Mesendoderm (in vitro differentiated cells): ENCODE data around the gene PRPF31.

Experiments
- DNase-seq: peaks from one replicate; pipeline ENCODE4 v3.0.0; 2013
- H2AK5ac ChIP-seq: 2 replicates; pipeline ENCODE4 v1.6.1; 2013; ENCODE audit warnings: low read length, inconsistent platforms
- H2BK120ac ChIP-seq: 2 replicates; pipeline ENCODE4 v1.6.1; 2013; ENCODE audit warnings: low read depth, mild to moderate bottlenecking, low read length, moderate library complexity, mixed read lengths
- H2BK15ac ChIP-seq: replicated peaks from 2 replicates; pipeline ENCODE4 v1.6.1; 2013; ENCODE audit warnings: low read depth, mild to moderate bottlenecking, moderate library complexity
- H2BK5ac ChIP-seq: 2 replicates; pipeline ENCODE4 v1.6.1; 2013; ENCODE audit warnings: low read length, inconsistent platforms
- H3K18ac ChIP-seq: 2 replicates; pipeline ENCODE4 v1.6.1; 2013; ENCODE audit warnings: mild to moderate bottlenecking, low read length, mixed read lengths
- H3K23ac ChIP-seq: one replicate; pipeline ENCODE4 v1.6.1; 2013; ENCODE audit warnings: low read length
- H3K27ac ChIP-seq: 2 replicates; pipeline ENCODE4 v1.5.1; 2013; ENCODE audit warnings: low read depth, mild to moderate bottlenecking, inconsistent platforms, low read length, moderate library complexity
- H3K27me3 ChIP-seq: 2 replicates; pipeline ENCODE4 v1.6.1; 2013; ENCODE audit warnings: low read length, control low read depth, mild to moderate bottlenecking, inconsistent platforms; ENCODE audit not compliant: insufficient read depth, poor library complexity
- H3K36me3 ChIP-seq: 2 replicates; pipeline ENCODE4 v1.6.1; 2013; ENCODE audit warnings: low read length, inconsistent platforms; ENCODE audit not compliant: control insufficient read depth, insufficient read depth
- H3K4ac ChIP-seq: one replicate; pipeline ENCODE4 v1.6.1; 2013; ENCODE audit warnings: low read depth, mild to moderate bottlenecking, low read length, moderate library complexity
- H3K4me1 ChIP-seq: 2 replicates; pipeline ENCODE4 v1.6.1; 2013; ENCODE audit warnings: low read depth, low read length, inconsistent platforms; ENCODE audit not compliant: control insufficient read depth
- H3K4me2 ChIP-seq: 2 replicates; pipeline ENCODE4 v1.6.1; 2013; ENCODE audit warnings: low read length
- H3K4me3 ChIP-seq: 2 replicates; pipeline ENCODE4 v1.5.1; 2013; ENCODE audit warnings: mild to moderate bottlenecking, low read length
- H3K56ac ChIP-seq: one replicate; pipeline ENCODE4 v1.6.1; 2013; ENCODE audit warnings: low read length
- H3K79me1 ChIP-seq: 2 replicates; pipeline ENCODE4 v1.6.1; 2013; ENCODE audit warnings: low read length, inconsistent platforms
- H3K79me2 ChIP-seq: 2 replicates; pipeline ENCODE4 v1.6.1; 2013; ENCODE audit warnings: mild to moderate bottlenecking, low read length; ENCODE audit not compliant: control insufficient read depth, insufficient read depth
- H3K9ac ChIP-seq: 2 replicates; pipeline ENCODE4 v1.6.1; 2013; ENCODE audit warnings: low read length, inconsistent platforms
- H4K5ac ChIP-seq: one replicate; pipeline ENCODE4 v1.6.1; 2013; ENCODE audit warnings: low read length
- H4K8ac ChIP-seq: one replicate; pipeline ENCODE4 v1.6.1; 2013; ENCODE audit warnings: low read depth, mild to moderate bottlenecking, control low read depth, low read length, moderate library complexity
- WGBS: extraction: QIAGEN DNeasy Blood & Tissue Kit; methylation state at CpG from one replicate; pipeline ENCODE4 v1.1.7; 2013; ENCODE audit warnings: low lambda C conversion rate, missing lambda C conversion rate; ENCODE audit not compliant: insufficient coverage; ENCODE audit errors: extremely low coverage; 5-methylcytosine and 5-hydroxymethylcytosine counted together

PRPF31 gene

GRCh38 chr19:54158812-54159351 is 43.3 kb downstream of the PRPF31 start:
- Histone ChIP-seq H2BK5ac (no peak overlapping the region), H3K4me3 (peak overlapping the region; percentile 87), H2AK5ac (no peak overlapping the region), H2BK15ac (no peak overlapping the region), H3K18ac (no peak overlapping the region), H3K79me1 (peaks cover 2% of the 10 kb centered on the region), H2BK120ac (no peak overlapping the region), H3K4me2 (peak overlapping the region; percentile 59), H3K56ac (peak overlapping the region; percentile 99), H3K4me1 (no peaks in the 10 kb centered on the region), H3K36me3 (peaks cover 13% of the 10 kb centered on the region), H3K27ac (no peak overlapping the region), H4K5ac (no peak overlapping the region), H3K27me3 (no peaks in the 10 kb centered on the region), H4K8ac (no peak overlapping the region), H3K79me2 (no peaks in the 10 kb centered on the region), H3K23ac (no peak overlapping the region), H3K9ac (peak overlapping the region; percentile 90), H3K4ac (no peak overlapping the region)
- WGBS = no CpG with 5 or more reads among the region's 19 CpGs
- no peak for DNase-seq

- H3K4me2 ChIP-seq = peak within 1 kb of the TSS; percentile 97
- peak within 1 kb of the TSS; percentile 99 for H3K56ac ChIP-seq
- H4K8ac ChIP-seq = no peak within 1 kb of the TSS
- H3K4ac ChIP-seq = no peak within 1 kb of the TSS
- peaks cover 2% of the 10 kb centered on the region for H3K79me1 ChIP-seq
- DNase-seq = peak; percentile 100
- H3K23ac ChIP-seq = peak within 1 kb of the TSS; percentile 17
- no peak within 1 kb of the TSS for H2BK120ac ChIP-seq
- H4K5ac ChIP-seq = no peak within 1 kb of the TSS
- peak within 1 kb of the TSS; percentile 87 for H3K4me3 ChIP-seq
- H3K18ac ChIP-seq = peak within 1 kb of the TSS; percentile 13
- no peaks in the 10 kb centered on the region for H3K79me2 ChIP-seq
- peak within 1 kb of the TSS; percentile 98 for H2BK5ac ChIP-seq
- H2BK15ac ChIP-seq = no peak within 1 kb of the TSS
- H2AK5ac ChIP-seq = no peak within 1 kb of the TSS
- peaks cover 11% of the 10 kb centered on the region for H3K36me3 ChIP-seq
- no CpG with 5 or more reads among the region's 72 CpGs for WGBS
- peak within 1 kb of the TSS; percentile 84 for H3K27ac ChIP-seq
- H3K4me1 ChIP-seq = peaks cover 3% of the 10 kb centered on the region
- H3K27me3 ChIP-seq = no peaks in the 10 kb centered on the region
- peak within 1 kb of the TSS; percentile 94 for H3K9ac ChIP-seq
Observed at GRCh38 chr19:54159352-54160181, 44.0 kb downstream of the PRPF31 start, which contains the start of gene LENG1. Gene LENG1, minus strand, starts transcription at chr19:54159721. Its CDS starts 26 bp downstream, at chr19:54159695.

- no peaks in the 10 kb centered on the region for H3K79me2 ChIP-seq
- H3K18ac ChIP-seq = peak overlapping the region; percentile 13
- H2AK5ac ChIP-seq = no peak overlapping the region
- no peak overlapping the region for H3K4ac ChIP-seq
- peaks cover 6% of the 10 kb centered on the region for H3K36me3 ChIP-seq
- H3K56ac ChIP-seq = peak overlapping the region; percentile 96
- peak overlapping the region; percentile 86 for H3K4me3 ChIP-seq
- peak overlapping the region; percentile 94 for H3K9ac ChIP-seq
- H3K79me1 ChIP-seq = peaks cover 2% of the 10 kb centered on the region
- H3K4me1 ChIP-seq = peaks cover 3% of the 10 kb centered on the region
- H2BK120ac ChIP-seq = no peak overlapping the region
- no peak overlapping the region for H4K8ac ChIP-seq
- peak overlapping the region; percentile 61 for H3K27ac ChIP-seq
- H4K5ac ChIP-seq = no peak overlapping the region
- H3K23ac ChIP-seq = peak overlapping the region; percentile 17
- no peak overlapping the region for H2BK15ac ChIP-seq
- H3K27me3 ChIP-seq = no peaks in the 10 kb centered on the region
- no peak overlapping the region for H2BK5ac ChIP-seq
- peak overlapping the region; percentile 97 for H3K4me2 ChIP-seq
- WGBS = no CpG with 5 or more reads among the region's 28 CpGs
- DNase-seq = peak; percentile 53
Observed at GRCh38 chr19:54160182-54160811, 44.7 kb downstream of the PRPF31 start.

GRCh38 chr19:54160854-54161253 is 45.3 kb downstream of the PRPF31 start:
- Histone ChIP-seq H2AK5ac (no peak overlapping the region), H3K4me3 (no peak overlapping the region), H3K27me3 (no peaks in the 10 kb centered on the region), H3K56ac (peak overlapping the region; percentile 96), H3K23ac (no peak overlapping the region), H3K27ac (no peak overlapping the region), H3K4ac (no peak overlapping the region), H3K9ac (peak overlapping the region; percentile 94), H4K8ac (no peak overlapping the region), H2BK120ac (no peak overlapping the region), H3K18ac (no peak overlapping the region), H2BK5ac (no peak overlapping the region), H3K4me2 (peak overlapping the region; percentile 97), H3K79me1 (peaks cover 2% of the 10 kb centered on the region), H3K4me1 (peaks cover 3% of the 10 kb centered on the region), H3K79me2 (no peaks in the 10 kb centered on the region), H4K5ac (no peak overlapping the region), H3K36me3 (peaks cover 4% of the 10 kb centered on the region), H2BK15ac (no peak overlapping the region)
- DNase-seq = no peak
- no CpG with 5 or more reads among the region's 13 CpGs for WGBS

GRCh38 chr19:54162241-54162805 is 46.8 kb downstream of the PRPF31 start:
- Histone ChIP-seq H3K79me2 (no peaks in the 10 kb centered on the region), H3K4me2 (peak overlapping the region; percentile 88), H3K9ac (no peak overlapping the region), H3K4ac (no peak overlapping the region), H3K23ac (no peak overlapping the region), H3K4me3 (no peak overlapping the region), H3K27me3 (no peaks in the 10 kb centered on the region), H2BK15ac (no peak overlapping the region), H3K4me1 (peaks cover 3% of the 10 kb centered on the region), H3K79me1 (peaks cover 2% of the 10 kb centered on the region), H3K18ac (no peak overlapping the region), H4K8ac (no peak overlapping the region), H2BK5ac (no peak overlapping the region), H3K27ac (no peak overlapping the region), H2BK120ac (no peak overlapping the region), H4K5ac (no peak overlapping the region), H3K36me3 (no peaks in the 10 kb centered on the region), H2AK5ac (no peak overlapping the region), H3K56ac (no peak overlapping the region)
- no CpG with 5 or more reads among the region's 35 CpGs for WGBS
- DNase-seq = peak; percentile 85
